CD4-positive, alpha-beta memory T cell (primary cell): ENCODE results near the gene ABHD2. TPM values are rescaled to one million over a fixed set of nuclear protein-coding genes. Genes with fewer than 3 reads are reported as not detected.

Source experiments
- CTCF ChIA-PET: fragments of 350-600 bp; sonication (Branson Sonifier 250); formaldehyde crosslinking; loops from one replicate; lab custom pipeline; 2021; ENCODE audit warnings: inconsistent platforms; ENCODE audit not compliant: partially characterized antibody; lab: Charles Lee
- POLR2A ChIA-PET: fragments of 350-600 bp; sonication (Branson Sonifier 250); formaldehyde crosslinking; loops from one replicate; lab custom pipeline; 2021; ENCODE audit not compliant: partially characterized antibody; lab: Charles Lee
- DNase-seq, 5 donors: peaks; one replicate each; pipeline versions ENCODE4 v3.0.0 to v3.0.0-alpha.2; 2020 to 2022; ENCODE audit warnings: mixed read lengths in 1 of 5
- H3K27ac ChIP-seq: one replicate; pipeline ENCODE4 v1.7.0; 2013; ENCODE audit warnings: low read depth, low read length
- H3K27me3 ChIP-seq: 2 replicates; pipeline ENCODE4 v1.7.0; 2013; ENCODE audit warnings: mild to moderate bottlenecking, low read length, moderate library complexity; ENCODE audit not compliant: insufficient read depth
- H3K36me3 ChIP-seq: 2 replicates; pipeline ENCODE4 v1.7.0; 2013; ENCODE audit warnings: mild to moderate bottlenecking, low read length, moderate library complexity; ENCODE audit not compliant: insufficient read depth
- H3K4me1 ChIP-seq: 2 replicates; pipeline ENCODE4 v1.7.0; 2013; ENCODE audit warnings: mild to moderate bottlenecking, low read length, moderate library complexity; ENCODE audit not compliant: insufficient read depth
- H3K4me3 ChIP-seq, 2 donors: one replicate each; pipeline ENCODE4 v1.7.0; 2013; ENCODE audit warnings: low read length in 2 of 2, mild to moderate bottlenecking in 1 of 2
- H3K9me3 ChIP-seq, 2 donors: one replicate each; pipeline ENCODE4 v1.7.0; 2013; ENCODE audit warnings: low read length in 2 of 2, control low read depth in 1 of 2; ENCODE audit not compliant: control insufficient read depth in 1 of 2
- H3K27ac Mint-ChIP-seq, 7 donors: one replicate each; pipeline ENCODE4 v1.8.0; 2020 to 2021; ENCODE audit warnings: mixed read lengths in 7 of 7, mild to moderate bottlenecking in 6 of 7, inconsistent platforms in 3 of 7, moderate library complexity in 3 of 7
- H3K27me3 Mint-ChIP-seq, 2 donors: one replicate each; pipeline ENCODE4 v1.8.0; 2020 to 2021; ENCODE audit warnings: mixed read lengths in 2 of 2
- H3K36me3 Mint-ChIP-seq, 2 donors: one replicate each; pipeline ENCODE4 v1.8.0; 2020 to 2021; ENCODE audit warnings: mixed read lengths in 2 of 2, inconsistent platforms in 1 of 2, mild to moderate bottlenecking in 1 of 2
- H3K4me1 Mint-ChIP-seq, 4 donors: one replicate each; pipeline ENCODE4 v1.8.0; 2020 to 2021; ENCODE audit warnings: mixed read lengths in 4 of 4, mild to moderate bottlenecking in 1 of 4
- H3K4me3 Mint-ChIP-seq, 8 donors: one replicate each; pipeline ENCODE4 v1.8.0; 2020 to 2021; ENCODE audit warnings: mixed read lengths in 8 of 8, mild to moderate bottlenecking in 7 of 8, moderate library complexity in 6 of 8, inconsistent platforms in 3 of 8
- H3K9me3 Mint-ChIP-seq, 8 donors: one replicate each; pipeline ENCODE4 v1.8.0; 2020 to 2021; ENCODE audit warnings: mixed read lengths in 8 of 8, mild to moderate bottlenecking in 5 of 8, inconsistent platforms in 3 of 8, moderate library complexity in 1 of 8
- intact Hi-C: fragments of 100-400 bp; cut with micrococcal nuclease; formaldehyde crosslinking; loops from one replicate; pipeline ENCODE4 v1.15.1; 2023
- polyA plus RNA-seq, 2 donors: library from polyadenylated mRNA; unstranded; fragments of 300-500 nt; fragmentation: Illumina TruSeq; gene quantifications; one replicate each; pipeline ENCODE4 v1.2.3, GENCODE V29; 2021
- total RNA-seq, 2 experiments: library from RNA; stranded (reverse); gene quantifications; one replicate each; pipeline ENCODE4 v1.2.3, GENCODE V29; 2021

Gene ABHD2
- total and polyA plus RNA-seq, 4 experiments from 2014 or later, result 12.7 to 68.9 (median 46.6) TPM

GRCh38 chr15:89090791-89091626 is 2.8 kb downstream of the ABHD2 start:
- Mint-ChIP-seq H3K27me3 (no peaks in the 10 kb centered on the region), H3K4me3 (peak overlapping the region in 1 of 8 donors; percentile 88), H3K4me1 (peaks cover 31 to 50% (median 42%) of the 10 kb centered on the region in 4 donors), H3K36me3 (peaks cover 13 to 14% of the 10 kb centered on the region in 2 donors), H3K27ac (peak overlapping the region in 6 of 7 donors; percentile 96 to 99 (median 98)), H3K9me3 (no peaks in the 10 kb centered on the region)
- no peaks in the 10 kb centered on the region for H3K27me3 ChIP-seq
- H3K4me1 ChIP-seq, result peaks cover 38% of the 10 kb centered on the region
- DNase-seq, result peak; percentile 39 to 75 (median 53)
- peak overlapping the region; percentile 33 to 39 for H3K4me3 ChIP-seq
- CTCF ChIA-PET, result interaction anchor here (0.8 to 8.6 kb wide), 15 partner anchors 10 to 195 kb away, joined by 3 to 78 read pairs (median 5); partner anchors contain the start of gene HAPLN3
- peak overlapping the region; percentile 59 for H3K27ac ChIP-seq
- no peaks in the 10 kb centered on the region for H3K9me3 ChIP-seq
- H3K36me3 ChIP-seq, result no peaks in the 10 kb centered on the region
- intact Hi-C loops, result loop anchor here (1.0 kb wide), 2 partner anchors 34 to 38 kb away; no protein-coding TSS in a partner anchor
- POLR2A ChIA-PET, result interaction anchor here (0.8 to 3.5 kb wide), 17 partner anchors 8 to 624 kb away, joined by 3 to 19 read pairs (median 4); partner anchors contain the start of genes FANCI, ISG20, MRPL46 and MRPS11

DNA sequence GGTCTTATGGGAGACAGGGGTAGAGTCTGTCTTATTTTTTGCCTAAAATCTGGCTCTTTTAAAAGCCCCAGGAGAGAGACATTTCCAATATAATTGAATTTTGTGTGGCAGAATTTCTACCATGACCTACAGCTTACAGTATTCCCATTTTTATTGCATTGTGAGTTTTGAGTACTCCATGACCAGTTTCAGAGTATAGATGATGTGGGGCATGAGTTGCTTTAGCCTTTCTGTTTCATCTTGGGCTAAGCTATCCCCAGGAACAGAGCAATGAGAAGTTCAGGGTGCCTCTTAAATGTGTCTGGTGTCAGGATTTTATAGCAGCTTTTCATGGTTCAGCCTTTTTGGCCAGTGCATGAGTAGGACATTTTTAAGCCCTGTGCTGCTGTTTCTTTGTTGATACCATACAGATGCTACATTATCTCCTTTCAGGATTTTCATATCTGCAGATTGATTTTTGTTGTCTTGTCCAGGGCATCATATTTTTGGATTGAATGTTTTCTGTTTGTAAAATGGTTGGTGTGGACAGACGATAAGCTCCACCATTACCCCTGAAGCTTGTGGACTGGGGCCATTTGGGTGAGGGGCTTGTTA is 3.5 kb downstream of the ABHD2 start:
- Mint-ChIP-seq H3K36me3 (peaks cover 13 to 14% of the 10 kb centered on the region in 2 donors), H3K4me1 (peaks cover 31 to 50% (median 42%) of the 10 kb centered on the region in 4 donors)
- CTCF ChIA-PET, result interaction anchor here (0.8 to 8.6 kb wide), 13 partner anchors 9 to 196 kb away, joined by 3 to 78 read pairs (median 5); partner anchors contain the start of gene HAPLN3

GRCh38 chr15:89093509-89093908 is 5.3 kb downstream of the ABHD2 start:
- no peaks in the 10 kb centered on the region for H3K9me3 Mint-ChIP-seq
- H3K27ac Mint-ChIP-seq, result peak overlapping the region in 3 of 7 donors; percentile 49 to 77 (median 72)
- peaks cover 14 to 17% of the 10 kb centered on the region in 2 donors for H3K36me3 Mint-ChIP-seq
- H3K27me3 ChIP-seq, result no peaks in the 10 kb centered on the region
- no peak overlapping the region for H3K4me3 ChIP-seq
- H3K27ac ChIP-seq, result no peak overlapping the region
- DNase-seq, result no peak
- H3K4me1 ChIP-seq, result peaks cover 31% of the 10 kb centered on the region
- intact Hi-C loops, result no loop called here
- peaks cover 34 to 55% (median 42%) of the 10 kb centered on the region in 4 donors for H3K4me1 Mint-ChIP-seq
- CTCF ChIA-PET, result interaction anchor here (8.6 kb wide), 1 partner anchor 34 kb away, joined by 78 read pairs; no protein-coding TSS in a partner anchor
- peak overlapping the region in 3 of 8 donors; percentile 23 to 32 (median 25) for H3K4me3 Mint-ChIP-seq
- POLR2A ChIA-PET, result no interaction called here
- no peaks in the 10 kb centered on the region for H3K27me3 Mint-ChIP-seq
- no peaks in the 10 kb centered on the region for H3K36me3 ChIP-seq
- H3K9me3 ChIP-seq, result no peaks in the 10 kb centered on the region

More for the DNA sequence above, 3.5 kb downstream of the ABHD2 start:
- Mint-ChIP-seq H3K9me3 (no peaks in the 10 kb centered on the region), H3K27me3 (no peaks in the 10 kb centered on the region), H3K27ac (peak overlapping the region in 6 of 7 donors; percentile 96 to 99 (median 98)), H3K4me3 (peak overlapping the region in 2 of 8 donors; percentile 55 to 88)
- H3K27me3 ChIP-seq, result no peaks in the 10 kb centered on the region
- no peaks in the 10 kb centered on the region for H3K9me3 ChIP-seq
- peak overlapping the region; percentile 59 for H3K27ac ChIP-seq
- H3K36me3 ChIP-seq, result no peaks in the 10 kb centered on the region
- H3K4me1 ChIP-seq, result peaks cover 38% of the 10 kb centered on the region
- H3K4me3 ChIP-seq, result peak overlapping the region in 1 of 2 donors; percentile 33
- POLR2A ChIA-PET, result interaction anchor here (0.9 to 2.6 kb wide), 14 partner anchors 9 to 625 kb away, joined by 3 to 19 read pairs (median 4); partner anchors contain the start of genes ISG20, MRPL46, MRPS11 and POLG
- intact Hi-C loops, result loop anchor here (1.0 kb wide), 2 partner anchors 34 to 38 kb away; no protein-coding TSS in a partner anchor
- no peak for DNase-seq

- Histone ChIP-seq H3K27ac (no peak overlapping the region), H3K4me3 (no peak overlapping the region), H3K4me1 (peaks cover 18% of the 10 kb centered on the region), H3K36me3 (no peaks in the 10 kb centered on the region), H3K9me3 (no peaks in the 10 kb centered on the region), H3K27me3 (no peaks in the 10 kb centered on the region)
- ChIA-PET CTCF (no interaction called here), POLR2A (no interaction called here)
- Mint-ChIP-seq H3K4me3 (no peak overlapping the region), H3K4me1 (peaks cover 27 to 43% (median 32%) of the 10 kb centered on the region in 4 donors), H3K27ac (no peak overlapping the region), H3K9me3 (no peaks in the 10 kb centered on the region), H3K36me3 (peaks cover 20% of the 10 kb centered on the region in 2 donors), H3K27me3 (no peaks in the 10 kb centered on the region)
- intact Hi-C loops, result no loop called here
- DNase-seq, result no peak
These were observed 6.8 kb downstream of the ABHD2 start for GRCh38 chr15:89095073-89095472.

DNA sequence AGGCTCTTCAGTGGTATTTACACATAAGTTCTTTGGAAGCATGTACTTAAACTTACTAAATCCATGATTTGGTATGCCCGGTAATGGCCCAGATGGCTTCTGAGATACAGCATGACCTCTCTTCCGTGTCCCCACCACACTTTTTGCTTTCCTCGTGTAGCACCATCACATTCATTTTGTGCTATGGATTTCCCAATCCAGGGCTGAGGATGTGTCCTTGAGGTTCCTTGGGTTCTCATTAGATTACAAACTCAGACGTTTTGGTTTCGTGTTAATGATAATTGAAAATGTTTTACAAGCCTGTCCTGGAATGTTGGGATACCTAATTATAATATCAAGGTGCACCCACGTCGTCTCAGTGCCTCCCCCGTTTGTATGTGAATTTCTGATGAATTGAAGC is 7.3 kb downstream of the ABHD2 start:
- Mint-ChIP-seq H3K27me3 (no peaks in the 10 kb centered on the region), H3K4me3 (no peak overlapping the region), H3K4me1 (peaks cover 25 to 41% (median 28%) of the 10 kb centered on the region in 4 donors), H3K36me3 (peaks cover 20 to 23% of the 10 kb centered on the region in 2 donors), H3K27ac (no peak overlapping the region), H3K9me3 (no peaks in the 10 kb centered on the region)
- no peaks in the 10 kb centered on the region for H3K36me3 ChIP-seq
- intact Hi-C loops, result no loop called here
- H3K27ac ChIP-seq, result no peak overlapping the region
- H3K4me1 ChIP-seq, result peaks cover 13% of the 10 kb centered on the region
- no peak overlapping the region for H3K4me3 ChIP-seq
- no peak for DNase-seq
- CTCF ChIA-PET, result no interaction called here
- POLR2A ChIA-PET, result no interaction called here
- no peaks in the 10 kb centered on the region for H3K27me3 ChIP-seq
- H3K9me3 ChIP-seq, result no peaks in the 10 kb centered on the region

GRCh38 chr15:89096664-89097063 is 8.4 kb downstream of the ABHD2 start:
- ChIA-PET CTCF (interaction anchor here (1.0 to 1.9 kb wide), 7 partner anchors 8 to 192 kb away, joined by 3 to 7 read pairs (median 4); partner anchors contain the start of gene ABHD2), POLR2A (interaction anchor here (0.9 kb wide), 1 partner anchor 8 kb away, joined by 3 read pairs; the partner anchor contains the start of gene ABHD2)
- H3K4me1 ChIP-seq, result peaks cover 12% of the 10 kb centered on the region
- peaks cover 19 to 34% (median 25%) of the 10 kb centered on the region in 4 donors for H3K4me1 Mint-ChIP-seq
- H3K4me3 Mint-ChIP-seq, result no peak overlapping the region
- no peak for DNase-seq
- intact Hi-C loops, result no loop called here
- H3K36me3 Mint-ChIP-seq, result peaks cover 20 to 26% of the 10 kb centered on the region in 2 donors
- no peaks in the 10 kb centered on the region for H3K9me3 ChIP-seq
- H3K36me3 ChIP-seq, result no peaks in the 10 kb centered on the region
- no peaks in the 10 kb centered on the region for H3K27me3 ChIP-seq
- no peak overlapping the region for H3K27ac ChIP-seq
- no peak overlapping the region for H3K27ac Mint-ChIP-seq
- no peaks in the 10 kb centered on the region for H3K9me3 Mint-ChIP-seq
- no peak overlapping the region for H3K4me3 ChIP-seq
- H3K27me3 Mint-ChIP-seq, result no peaks in the 10 kb centered on the region
